ENCODE measurements around the gene NCOA1. TPM values are rescaled to one million over a fixed set of nuclear protein-coding genes. Genes with fewer than 3 reads are reported as not detected.
A peak's percentile ranks its signal among the peaks of the same experiment; 100 is the strongest.

The NCOA1 gene
- total and polyA plus RNA-seq, 7 experiments from 2014 or later, result 13.2 to 72.8 (median 43.0) TPM

GRCh38 chr2:24791452-24791851, 300.4 kb downstream of the NCOA1 start:
- Mint-ChIP-seq H3K9me3 (peaks cover 0 to 4% (median 0%) of the 10 kb centered on the region in 11 donors), H3K36me3 (peaks cover 0 to 20% (median 5%) of the 10 kb centered on the region in 5 donors), H3K27ac (no peak overlapping the region), H3K4me3 (no peak overlapping the region), H3K4me1 (peaks cover 5 to 37% (median 20%) of the 10 kb centered on the region in 7 donors), H3K27me3 (no peaks in the 10 kb centered on the region)
- Histone ChIP-seq H3K9me3 (ENCODE audit: control insufficient read depth in 2 of 3, low read length in 3 of 3) (no peaks in the 10 kb centered on the region), H3K4me3 (ENCODE audit: low read length) (no peak overlapping the region), H3K36me3 (ENCODE audit: control insufficient read depth in 2 of 3, insufficient read depth in 3 of 3, low read length in 3 of 3) (peaks cover 0 to 5% (median 0%) of the 10 kb centered on the region in 3 experiments), H3K27me3 (ENCODE audit: control insufficient read depth in 2 of 2, insufficient read depth in 2 of 2, low read length in 2 of 2) (no peaks in the 10 kb centered on the region), H3K27ac (ENCODE audit: low read depth, low read length) (no peak overlapping the region), H3K4me1 (ENCODE audit: control insufficient read depth in 2 of 2, insufficient read depth in 2 of 2, low read length in 2 of 2) (peaks cover 6 to 10% of the 10 kb centered on the region in 2 donors)
- ChIA-PET POLR2A (interaction anchor here (1.4 kb wide), 1 partner anchor 19 kb away, joined by 4 read pairs; no protein-coding TSS in a partner anchor), CTCF (no interaction called here)
- intact Hi-C loops (cut with micrococcal nuclease), result loop anchor here (5.0 to 10.0 kb wide), 3 partner anchors 133 to 1086 kb away; partner anchors contain the start of genes ADCY3 (in 1 of the 2), ASXL2 (in 1 of the 2) and DTNB (in 1 of the 2)
- DNase-seq (no peak), ATAC-seq (no peak)

GRCh38 chr2:24792542-24792873, 301.5 kb downstream of the NCOA1 start:
- peaks cover 0 to 27% (median 10%) of the 10 kb centered on the region in 5 donors for H3K36me3 Mint-ChIP-seq
- POLR2A ChIA-PET, result interaction anchor here (0.8 to 1.8 kb wide), 11 partner anchors 9 to 852 kb away, joined by 3 to 7 read pairs (median 4); partner anchors contain the start of genes ITSN2, NCOA1, SF3B6 and UBXN2A
- H3K9me3 ChIP-seq (ENCODE audit: control insufficient read depth in 2 of 3, low read length in 3 of 3), result no peaks in the 10 kb centered on the region
- H3K27me3 ChIP-seq (ENCODE audit: control insufficient read depth in 2 of 2, insufficient read depth in 2 of 2, low read length in 2 of 2), result no peaks in the 10 kb centered on the region
- no peak for DNase-seq
- peak overlapping the region; percentile 95 to 100 (median 98) for H3K4me3 Mint-ChIP-seq
- peak overlapping the region; percentile 96 for H3K27ac ChIP-seq (ENCODE audit: low read depth, low read length)
- ATAC-seq, result no peak
- H3K4me1 Mint-ChIP-seq, result peaks cover 5 to 47% (median 20%) of the 10 kb centered on the region in 7 donors
- intact Hi-C loops (cut with micrococcal nuclease), result loop anchor here (1.0 to 10.0 kb wide), 7 partner anchors 35 to 1086 kb away; partner anchors contain the start of genes ADCY3 (in 2 of the 2), ASXL2 (in 2 of the 2), DTNB (in 1 of the 2) and EFR3B (in 1 of the 2)
- H3K4me1 ChIP-seq (ENCODE audit: control insufficient read depth in 2 of 2, insufficient read depth in 2 of 2, low read length in 2 of 2), result peaks cover 6 to 10% of the 10 kb centered on the region in 2 donors
- CTCF ChIA-PET, result interaction anchor here (1.7 kb wide), 1 partner anchor 35 kb away, joined by 4 read pairs; no protein-coding TSS in a partner anchor
- peak overlapping the region; percentile 97 for H3K4me3 ChIP-seq (ENCODE audit: low read length)
- H3K27ac Mint-ChIP-seq, result peak overlapping the region; percentile 99 to 100 (median 99)
- peaks cover 0 to 5% (median 0%) of the 10 kb centered on the region in 3 experiments for H3K36me3 ChIP-seq (ENCODE audit: control insufficient read depth in 2 of 3, insufficient read depth in 3 of 3, low read length in 3 of 3)
- H3K9me3 Mint-ChIP-seq, result peaks cover 0 to 4% (median 0%) of the 10 kb centered on the region in 11 donors
- H3K27me3 Mint-ChIP-seq, result no peaks in the 10 kb centered on the region

GRCh38 chr2:24792874-24793760, 302.1 kb downstream of the NCOA1 start, which contains the start of the genes CENPO and PTRHD1:
Gene CENPO (plus strand): TSS chr2:24793425. CDS start chr2:24793920, 495 bp downstream.
Gene PTRHD1 (minus strand): TSS chr2:24793391. CDS start chr2:24793377, 14 bp downstream.
- H3K4me3 Mint-ChIP-seq, result peak within 1 kb of the TSS; percentile 95 to 100 (median 98)
- peaks cover 0 to 4% (median 0%) of the 10 kb centered on the region in 11 donors for H3K9me3 Mint-ChIP-seq
- H3K9me3 ChIP-seq (ENCODE audit: control insufficient read depth in 2 of 3, low read length in 3 of 3), result no peaks in the 10 kb centered on the region
- intact Hi-C loops (cut with micrococcal nuclease), result loop anchor here (1.0 to 10.0 kb wide), 14 partner anchors 34 to 1552 kb away; partner anchors contain the start of genes ADCY3 (in 2 of the 2), ASXL2 (in 2 of the 2), DNAJC27 (in 2 of the 2) and EFR3B (in 2 of the 2)
- peak within 1 kb of the TSS; percentile 96 for H3K27ac ChIP-seq (ENCODE audit: low read depth, low read length)
- H3K36me3 Mint-ChIP-seq, result peaks cover 0 to 32% (median 15%) of the 10 kb centered on the region in 5 donors
- peaks cover 6 to 10% of the 10 kb centered on the region in 2 donors for H3K4me1 ChIP-seq (ENCODE audit: control insufficient read depth in 2 of 2, insufficient read depth in 2 of 2, low read length in 2 of 2)
- peak within 1 kb of the TSS; percentile 99 to 100 (median 99) for H3K27ac Mint-ChIP-seq
- no peaks in the 10 kb centered on the region for H3K27me3 Mint-ChIP-seq
- H3K4me3 ChIP-seq (ENCODE audit: low read length), result peak within 1 kb of the TSS; percentile 97
- peak; percentile 98 for ATAC-seq
- ChIA-PET POLR2A (interaction anchor here (0.8 to 1.8 kb wide), 11 partner anchors 10 to 853 kb away, joined by 3 to 7 read pairs (median 4); partner anchors contain the start of genes ITSN2, NCOA1, SF3B6 and UBXN2A), CTCF (interaction anchor here (0.5 to 1.7 kb wide), 3 partner anchors 35 to 1160 kb away, joined by 3 to 4 read pairs (median 3); no protein-coding TSS in a partner anchor)
- peaks cover 5 to 53% (median 20%) of the 10 kb centered on the region in 7 donors for H3K4me1 Mint-ChIP-seq
- H3K27me3 ChIP-seq (ENCODE audit: control insufficient read depth in 2 of 2, insufficient read depth in 2 of 2, low read length in 2 of 2), result no peaks in the 10 kb centered on the region
- peak; percentile 93 to 99 (median 97) for DNase-seq
- H3K36me3 ChIP-seq (ENCODE audit: control insufficient read depth in 2 of 3, insufficient read depth in 3 of 3, low read length in 3 of 3), result peaks cover 0 to 5% (median 0%) of the 10 kb centered on the region in 3 experiments

- peaks cover 0 to 3% (median 0%) of the 10 kb centered on the region in 11 donors for H3K9me3 Mint-ChIP-seq
- peaks cover 6 to 10% of the 10 kb centered on the region in 2 donors for H3K4me1 ChIP-seq (ENCODE audit: control insufficient read depth in 2 of 2, insufficient read depth in 2 of 2, low read length in 2 of 2)
- H3K9me3 ChIP-seq (ENCODE audit: control insufficient read depth in 2 of 3, low read length in 3 of 3), result no peaks in the 10 kb centered on the region
- H3K27ac ChIP-seq (ENCODE audit: low read depth, low read length), result peak overlapping the region; percentile 96
- peak overlapping the region; percentile 95 to 100 (median 98) for H3K4me3 Mint-ChIP-seq
- intact Hi-C loops (cut with micrococcal nuclease), result loop anchor here (1.0 to 10.0 kb wide), 13 partner anchors 127 to 1551 kb away; partner anchors contain the start of genes ADCY3 (in 2 of the 2), ASXL2 (in 2 of the 2), DNAJC27 (in 2 of the 2) and EFR3B (in 2 of the 2)
- H3K27me3 ChIP-seq (ENCODE audit: control insufficient read depth in 2 of 2, insufficient read depth in 2 of 2, low read length in 2 of 2), result no peaks in the 10 kb centered on the region
- ChIA-PET CTCF (interaction anchor here (1.7 kb wide), 1 partner anchor 34 kb away, joined by 4 read pairs; no protein-coding TSS in a partner anchor), POLR2A (interaction anchor here (1.4 to 1.8 kb wide), 3 partner anchors 434 to 853 kb away, joined by 4 to 7 read pairs (median 6); partner anchors contain the start of genes ITSN2 and UBXN2A)
- H3K36me3 Mint-ChIP-seq, result peaks cover 0 to 24% (median 19%) of the 10 kb centered on the region in 5 donors
- peaks cover 5 to 54% (median 20%) of the 10 kb centered on the region in 7 donors for H3K4me1 Mint-ChIP-seq
- peak overlapping the region in 8 of 9 donors; percentile 70 to 100 (median 99) for H3K27ac Mint-ChIP-seq
- DNase-seq (peak in 1 of 9 donors; percentile 25), ATAC-seq (no peak)
- H3K27me3 Mint-ChIP-seq, result no peaks in the 10 kb centered on the region
- H3K36me3 ChIP-seq (ENCODE audit: control insufficient read depth in 2 of 3, insufficient read depth in 3 of 3, low read length in 3 of 3), result peaks cover 0 to 5% (median 0%) of the 10 kb centered on the region in 3 experiments
- H3K4me3 ChIP-seq (ENCODE audit: low read length), result peak overlapping the region; percentile 97
These were observed 302.8 kb downstream of the NCOA1 start for GRCh38 chr2:24793761-24794435.

- ATAC-seq (no peak), DNase-seq (no peak)
- H3K36me3 Mint-ChIP-seq, result peaks cover 0 to 45% (median 28%) of the 10 kb centered on the region in 5 donors
- POLR2A ChIA-PET, result no interaction called here
- no peaks in the 10 kb centered on the region for H3K9me3 ChIP-seq (ENCODE audit: control insufficient read depth in 2 of 3, low read length in 3 of 3)
- H3K4me1 ChIP-seq (ENCODE audit: control insufficient read depth in 2 of 2, insufficient read depth in 2 of 2, low read length in 2 of 2), result peaks cover 6 to 7% of the 10 kb centered on the region in 2 donors
- CTCF ChIA-PET, result no interaction called here
- no peak overlapping the region for H3K27ac ChIP-seq (ENCODE audit: low read depth, low read length)
- no peaks in the 10 kb centered on the region for H3K27me3 ChIP-seq (ENCODE audit: control insufficient read depth in 2 of 2, insufficient read depth in 2 of 2, low read length in 2 of 2)
- H3K27me3 Mint-ChIP-seq, result no peaks in the 10 kb centered on the region
- intact Hi-C loops (cut with micrococcal nuclease), result loop anchor here in 1 of 2 donors (10.0 kb wide), 1 partner anchor 127 kb away; the partner anchor contains the start of gene ADCY3
- peaks cover under 1 to 56% (median 15%) of the 10 kb centered on the region in 7 donors for H3K4me1 Mint-ChIP-seq
- H3K27ac Mint-ChIP-seq, result no peak overlapping the region
- H3K36me3 ChIP-seq (ENCODE audit: control insufficient read depth in 2 of 3, insufficient read depth in 3 of 3, low read length in 3 of 3), result peaks cover 0 to 5% (median 0%) of the 10 kb centered on the region in 3 experiments
- no peak overlapping the region for H3K4me3 Mint-ChIP-seq
- peaks cover 0 to 3% (median 0%) of the 10 kb centered on the region in 11 donors for H3K9me3 Mint-ChIP-seq
- H3K4me3 ChIP-seq (ENCODE audit: low read length), result no peak overlapping the region
These were observed 306.6 kb downstream of the NCOA1 start for GRCh38 chr2:24797644-24798043.

All from naive thymus-derived CD4-positive, alpha-beta T cell (primary cell).